ENCODE results near the gene KCNV2.
A peak's percentile ranks its signal among the peaks of the same experiment; 100 is the strongest.

KCNV2 gene

GRCh38 chr9:2758898-2759510 lies 41.7 kb downstream of the KCNV2 start:
- no peak for DNase-seq (ENCODE audit: low spot score)

- no peak for DNase-seq (ENCODE audit: low spot score)
Measured at GRCh38 chr9:2761424-2761823, 44.1 kb downstream of the KCNV2 start.

- DNase-seq (ENCODE audit: low spot score): peak; percentile 46
Measured at GRCh38 chr9:2764353-2764752, 47.0 kb downstream of the KCNV2 start.

GRCh38 chr9:2765250-2765880 lies 48.1 kb downstream of the KCNV2 start:
- peak; percentile 8 for DNase-seq (ENCODE audit: low spot score)

- DNase-seq (ENCODE audit: low spot score): no peak
Measured at GRCh38 chr9:2767800-2768677, 50.7 kb downstream of the KCNV2 start.

- no peak for DNase-seq (ENCODE audit: low spot score)
Measured at GRCh38 chr9:2771087-2771486, 53.8 kb downstream of the KCNV2 start.

- peak; percentile 18 for DNase-seq (ENCODE audit: low spot score)
Measured at GRCh38 chr9:2771661-2772060, 54.4 kb downstream of the KCNV2 start.

GRCh38 chr9:2777454-2777853 lies 60.1 kb downstream of the KCNV2 start:
- DNase-seq (ENCODE audit: low spot score): no peak

GRCh38 chr9:2778816-2779215 lies 61.5 kb downstream of the KCNV2 start:
- DNase-seq (ENCODE audit: low spot score): no peak
